Stimulated activated naive CD8-positive, alpha-beta T cell treated with anti-CD3 and anti-CD28 coated beads, Interleukin-15, Interleukin-2, amounts not matched to agents 100 U/mL and 50 U/mL, for 24 hours (primary cell): ENCODE data around the gene PLCD3.
A peak's percentile ranks its signal among the peaks of the same experiment; 100 is the strongest.

Experiments
- ATAC-seq: fragments of 150-1000 bp; cut with Tn5 transposase; one replicate; pipeline ENCODE4 v1.10.0; 2021
- DNase-seq: peaks from one replicate; pipeline ENCODE4 v3.0.0; 2021

The PLCD3 gene

DNA sequence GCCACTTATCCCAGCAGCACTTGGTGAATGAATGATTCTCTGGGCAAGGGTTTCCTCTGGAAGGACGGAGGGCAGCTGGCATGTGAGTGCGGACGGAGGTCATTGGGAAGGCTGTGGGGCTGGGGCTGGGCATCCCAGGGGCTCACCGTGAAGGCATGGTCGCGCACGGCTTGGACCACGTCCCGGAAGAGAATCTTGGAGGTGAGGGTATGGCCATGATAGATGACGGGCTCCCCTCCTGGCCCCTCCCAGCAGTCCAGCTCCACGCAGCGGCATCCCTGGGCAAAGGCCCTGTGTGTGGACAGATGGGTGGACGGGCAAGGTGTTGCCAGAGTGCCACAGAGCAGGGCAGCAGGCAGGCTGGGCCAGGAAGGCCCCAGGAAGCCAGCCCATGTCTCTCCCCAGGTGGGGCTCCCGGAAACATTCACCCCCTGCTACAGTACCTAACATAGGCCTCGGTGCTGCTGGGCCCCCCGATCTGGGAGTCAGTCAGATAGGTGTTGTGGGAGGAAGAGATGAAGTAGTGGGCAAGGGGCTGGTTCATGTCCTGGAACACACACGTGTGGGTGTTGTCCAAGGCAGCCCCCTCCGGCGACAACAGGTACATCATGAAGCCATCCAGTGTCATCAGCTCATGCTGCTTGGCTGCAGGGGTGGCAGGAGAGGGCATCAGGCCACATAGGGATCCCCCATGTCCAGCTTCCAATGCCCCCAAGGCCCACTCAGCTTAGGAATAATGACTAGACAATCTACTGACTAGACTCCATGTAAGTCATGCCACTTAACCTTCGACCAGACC lies 14.3 kb downstream of the PLCD3 start:
- no peak for ATAC-seq

DNA sequence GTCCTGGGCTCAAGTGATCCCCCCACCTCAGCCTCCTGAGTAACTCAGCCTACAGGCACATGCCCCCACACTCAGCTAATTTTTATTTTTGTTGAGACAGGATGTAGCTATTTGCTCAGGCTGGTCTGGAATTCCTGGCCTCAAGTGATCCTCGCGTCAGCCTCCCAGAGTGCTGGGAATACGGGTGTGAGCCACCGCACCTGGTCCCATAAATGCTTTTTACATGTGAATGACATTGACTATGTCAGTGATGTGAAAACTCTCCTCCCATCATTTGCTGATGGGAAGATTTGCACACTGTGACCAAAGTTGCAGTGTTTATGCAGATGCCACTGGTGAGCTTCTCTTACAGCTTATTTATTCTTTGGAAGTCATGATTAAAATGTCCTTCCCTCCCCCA lies 15.0 kb downstream of the PLCD3 start:
- ATAC-seq (no peak), DNase-seq (no peak)

More for the DNA sequence above, 14.3 kb downstream of the PLCD3 start:
- no peak for DNase-seq

DNA sequence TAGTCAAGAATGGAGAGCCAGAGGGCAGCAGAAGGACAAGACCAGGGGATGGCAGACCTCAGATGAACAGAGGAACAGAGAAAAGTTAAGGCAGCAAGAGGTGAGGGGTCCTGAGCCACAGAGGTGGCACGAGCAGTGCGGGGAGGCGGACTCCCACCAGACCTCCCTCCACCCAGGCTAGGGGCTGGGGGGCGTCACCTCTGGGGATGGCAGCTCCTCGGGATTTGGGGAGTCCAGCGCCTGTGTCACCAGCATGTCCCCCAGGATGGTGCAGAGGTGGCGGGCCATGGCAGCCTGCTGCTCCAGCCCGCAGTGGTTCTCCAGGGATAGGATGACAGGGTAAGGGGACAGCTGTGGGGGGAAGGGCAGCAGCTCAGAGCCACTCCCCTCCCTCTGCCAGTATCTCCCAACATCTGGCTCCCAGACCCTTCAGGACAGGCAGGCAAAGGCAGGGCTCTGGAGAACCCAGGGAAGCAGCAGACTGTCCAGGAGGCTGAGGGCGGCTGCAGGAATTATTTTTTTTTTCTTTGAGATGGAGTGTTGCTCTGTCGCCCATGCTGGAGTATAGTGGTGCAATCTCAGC lies 15.8 kb downstream of the PLCD3 start:
- ATAC-seq, result no peak

DNA sequence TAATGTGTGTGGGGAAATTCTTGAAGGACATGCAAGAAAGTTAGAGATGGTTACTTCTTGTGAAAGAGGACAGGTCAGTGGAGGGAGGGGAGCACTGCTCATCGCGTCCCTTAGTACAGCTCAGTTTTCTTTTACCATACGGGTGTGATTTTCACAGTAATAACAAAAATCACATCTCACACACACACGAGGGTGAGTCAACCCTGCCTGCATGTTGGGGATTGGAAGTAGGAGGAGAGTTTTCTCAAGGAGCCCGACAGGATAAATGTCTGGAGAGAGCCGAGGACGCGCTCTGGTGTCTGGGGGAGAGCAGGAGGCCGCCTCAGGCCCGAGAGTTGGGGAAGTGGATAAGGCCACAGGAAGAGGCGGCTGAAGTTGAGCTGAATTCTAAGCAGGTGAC lies 16.4 kb downstream of the PLCD3 start:
- ATAC-seq (no peak), DNase-seq (no peak)

More for the DNA sequence above, 15.8 kb downstream of the PLCD3 start:
- DNase-seq, result no peak

DNA sequence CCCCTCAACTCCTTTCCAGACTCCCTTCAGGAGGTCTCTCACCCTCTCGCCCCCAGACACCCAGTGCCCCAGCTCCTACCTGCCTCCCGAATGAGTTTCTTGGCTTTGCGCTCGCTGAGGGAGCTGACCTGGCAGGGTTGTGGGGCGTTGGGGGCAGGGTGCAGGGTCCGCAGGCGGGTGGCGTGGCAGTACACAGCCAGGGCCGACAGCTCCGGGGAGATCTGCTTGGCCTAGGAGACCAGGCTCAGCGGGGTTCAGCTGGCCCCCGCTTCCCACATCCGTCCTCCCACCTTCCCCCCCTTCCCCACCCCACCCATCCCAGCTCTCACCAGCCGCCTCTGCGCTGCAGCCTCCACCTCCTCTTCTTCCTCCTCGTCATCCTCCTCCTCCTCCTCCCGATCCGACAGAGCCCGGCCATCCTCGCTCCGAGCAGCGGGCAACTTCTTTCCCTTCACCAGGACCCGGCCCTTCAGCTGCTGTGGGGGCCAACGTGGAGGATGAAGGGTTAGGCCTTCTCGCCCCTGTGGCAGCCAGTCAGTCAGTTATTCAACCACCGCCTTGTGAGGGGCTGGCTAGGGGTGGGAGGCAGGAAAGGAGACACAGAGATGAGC lies 17.2 kb downstream of the PLCD3 start:
- DNase-seq (no peak), ATAC-seq (no peak)

DNA sequence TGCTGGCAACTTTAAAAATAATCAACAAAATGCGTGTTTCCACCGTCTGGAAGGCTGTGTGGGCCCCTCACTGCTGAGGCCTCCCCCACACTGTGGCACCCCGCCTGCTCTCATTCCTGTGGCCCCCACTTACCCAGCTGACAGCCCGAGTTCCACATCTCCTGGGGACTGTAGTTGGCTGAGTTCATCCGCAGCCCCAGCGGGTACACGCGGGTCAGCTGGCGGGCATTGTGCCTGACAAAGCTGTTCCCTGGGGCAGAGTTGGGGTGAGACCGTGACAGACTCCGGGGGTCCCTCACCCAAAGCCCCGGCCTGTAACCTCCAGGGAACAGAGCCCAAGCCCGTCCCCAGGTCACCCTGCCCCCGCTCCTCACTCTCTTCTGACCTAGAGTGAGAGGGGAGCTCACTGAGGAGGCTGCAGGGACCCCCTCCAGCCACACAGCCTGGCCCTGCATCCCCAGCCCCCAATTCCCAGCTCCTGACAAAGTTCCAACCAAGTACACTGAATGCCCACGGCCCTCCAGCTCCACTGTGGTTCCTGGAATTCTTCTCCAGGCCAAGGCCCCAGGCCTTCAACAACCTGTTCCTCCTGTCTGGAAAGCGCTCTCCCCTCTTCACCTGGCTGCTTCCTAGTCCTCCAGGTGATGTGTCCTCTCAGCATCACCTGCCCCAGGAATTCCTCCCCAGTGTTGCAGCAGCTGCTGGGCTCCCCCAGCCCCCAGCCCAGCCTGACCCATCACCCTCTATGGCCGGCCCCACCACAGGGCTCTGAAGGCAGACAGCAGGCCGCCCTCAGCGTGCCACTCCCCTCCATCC lies 18.0 kb downstream of the PLCD3 start:
- ATAC-seq (no peak), DNase-seq (no peak)

DNA sequence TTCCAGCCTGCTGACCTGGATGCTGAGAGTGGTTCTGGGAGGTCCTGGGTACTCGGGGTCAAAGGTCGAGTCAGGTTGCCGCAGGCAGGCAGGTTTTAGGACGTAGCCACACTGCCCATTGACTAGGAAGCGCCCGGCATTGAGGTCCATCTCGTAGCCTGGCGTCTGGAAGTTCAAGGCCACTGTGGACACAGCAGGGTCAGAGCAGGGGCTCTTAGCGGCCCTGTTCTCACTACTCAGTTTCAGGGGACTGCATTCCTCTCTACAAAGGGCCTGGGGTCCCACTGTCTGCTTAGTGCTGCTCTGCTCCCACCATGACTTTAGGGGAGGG lies 18.9 kb downstream of the PLCD3 start:
- ATAC-seq, result no peak

DNA sequence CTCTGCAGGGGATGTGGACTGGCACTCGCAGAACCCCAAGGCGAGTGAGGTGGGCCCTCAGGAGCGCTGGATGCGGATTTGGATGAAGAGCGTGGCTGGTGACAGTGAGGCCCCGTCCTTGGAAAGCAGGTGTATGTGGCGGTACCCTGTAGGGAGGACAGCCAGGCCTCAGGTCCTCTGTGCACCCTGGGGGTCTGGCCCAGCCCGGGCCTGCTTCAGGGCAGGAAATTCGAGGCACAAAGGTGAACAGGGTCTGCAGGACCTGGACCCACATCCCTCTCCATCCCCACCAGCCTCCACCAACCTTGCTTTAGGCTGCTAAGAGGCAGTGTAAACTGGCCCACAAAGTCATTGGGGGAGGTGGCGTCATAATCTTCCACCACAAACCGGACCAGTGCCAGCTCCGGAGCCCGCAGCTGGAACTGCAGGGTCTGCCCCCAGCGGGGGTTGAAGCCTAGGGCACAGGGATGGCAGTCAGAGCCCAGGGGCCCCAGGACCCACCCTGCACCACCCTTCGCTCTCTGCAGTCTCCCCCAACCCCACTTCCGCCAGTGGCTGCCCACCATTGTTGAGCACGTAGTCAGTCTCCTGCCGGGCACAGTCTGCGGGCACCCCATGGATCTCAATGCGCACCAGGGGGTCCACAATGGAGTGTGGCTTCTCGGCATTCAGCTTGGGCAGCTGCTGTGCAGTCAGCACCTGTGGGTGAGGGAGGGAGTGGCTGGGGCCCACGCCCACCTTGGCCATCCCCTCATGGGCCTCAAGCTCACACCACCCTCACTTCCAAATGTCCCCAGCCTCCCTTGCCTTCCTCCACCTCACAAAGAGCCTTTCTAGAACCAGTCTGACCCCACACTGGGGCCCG lies 19.5 kb downstream of the PLCD3 start:
- ATAC-seq, result no peak
- DNase-seq, result no peak

More for the DNA sequence above, 18.9 kb downstream of the PLCD3 start:
- DNase-seq, result no peak

DNA sequence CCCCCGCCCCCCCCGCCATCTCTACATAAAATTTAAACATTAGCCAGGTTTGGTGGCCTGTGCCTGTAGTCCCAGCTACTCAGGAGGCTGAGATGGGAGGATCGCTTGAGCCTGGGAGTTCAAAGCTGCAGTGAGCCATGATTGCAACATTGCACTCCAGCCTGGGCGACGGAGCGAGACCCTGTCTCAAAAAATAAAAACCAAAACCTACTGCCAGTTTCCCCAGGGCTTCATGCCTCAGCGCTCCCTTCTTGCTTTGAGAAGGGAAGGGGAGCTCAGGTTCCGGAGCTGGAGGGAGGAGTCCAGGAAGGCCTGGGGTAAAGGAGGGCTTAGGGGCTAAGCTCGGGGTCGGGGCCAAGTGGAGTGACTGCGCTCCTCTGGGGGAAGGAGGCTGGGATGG lies 20.5 kb downstream of the PLCD3 start:
- ATAC-seq, result no peak
- DNase-seq, result no peak

DNA sequence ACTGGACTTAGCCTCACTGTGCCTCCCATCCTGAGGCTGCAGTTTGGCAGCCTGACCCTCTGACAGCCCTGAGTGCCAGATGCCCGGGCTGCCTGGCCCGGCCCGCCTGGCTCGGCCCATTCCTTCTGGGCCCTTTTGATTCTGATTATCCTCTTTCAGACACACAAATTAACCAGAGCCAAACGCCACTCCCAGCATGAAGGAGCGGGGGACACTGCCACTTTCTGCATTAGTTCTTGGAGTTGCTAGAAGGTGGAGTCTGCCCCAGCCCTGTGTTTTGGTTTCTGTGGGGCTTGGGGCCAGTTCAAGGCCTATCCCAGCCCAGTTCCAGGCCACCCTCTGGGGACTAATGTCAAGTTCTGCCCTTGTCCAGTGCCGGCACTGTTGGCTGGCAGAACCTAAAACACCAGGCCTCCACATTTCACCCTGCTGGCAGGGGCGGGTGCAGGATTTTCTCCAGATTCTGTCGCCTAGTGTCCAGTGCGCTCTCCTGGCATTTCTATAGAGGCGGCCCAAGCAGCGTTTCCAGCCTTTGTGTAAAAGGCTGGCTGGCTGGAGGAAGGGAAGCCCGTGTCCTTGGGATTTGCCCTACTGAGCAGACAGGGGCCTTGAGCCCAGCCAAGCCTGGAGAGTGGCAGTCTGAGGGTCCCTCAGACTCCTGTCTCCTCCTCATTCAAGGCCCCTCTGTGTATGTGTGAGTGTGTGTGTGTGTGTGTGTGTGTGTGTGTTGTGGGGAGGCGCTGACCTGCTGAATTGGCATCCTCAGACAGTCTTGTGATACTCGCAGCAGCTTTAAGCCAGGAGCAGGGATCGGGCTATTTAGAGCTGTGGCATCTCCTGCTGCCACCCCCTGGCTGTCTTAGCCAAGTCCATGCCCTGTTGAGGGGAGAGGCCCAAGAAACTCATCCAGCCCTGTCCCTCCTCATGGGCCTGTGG lies 21.4 kb downstream of the PLCD3 start:
- DNase-seq, result no peak
- no peak for ATAC-seq

DNA sequence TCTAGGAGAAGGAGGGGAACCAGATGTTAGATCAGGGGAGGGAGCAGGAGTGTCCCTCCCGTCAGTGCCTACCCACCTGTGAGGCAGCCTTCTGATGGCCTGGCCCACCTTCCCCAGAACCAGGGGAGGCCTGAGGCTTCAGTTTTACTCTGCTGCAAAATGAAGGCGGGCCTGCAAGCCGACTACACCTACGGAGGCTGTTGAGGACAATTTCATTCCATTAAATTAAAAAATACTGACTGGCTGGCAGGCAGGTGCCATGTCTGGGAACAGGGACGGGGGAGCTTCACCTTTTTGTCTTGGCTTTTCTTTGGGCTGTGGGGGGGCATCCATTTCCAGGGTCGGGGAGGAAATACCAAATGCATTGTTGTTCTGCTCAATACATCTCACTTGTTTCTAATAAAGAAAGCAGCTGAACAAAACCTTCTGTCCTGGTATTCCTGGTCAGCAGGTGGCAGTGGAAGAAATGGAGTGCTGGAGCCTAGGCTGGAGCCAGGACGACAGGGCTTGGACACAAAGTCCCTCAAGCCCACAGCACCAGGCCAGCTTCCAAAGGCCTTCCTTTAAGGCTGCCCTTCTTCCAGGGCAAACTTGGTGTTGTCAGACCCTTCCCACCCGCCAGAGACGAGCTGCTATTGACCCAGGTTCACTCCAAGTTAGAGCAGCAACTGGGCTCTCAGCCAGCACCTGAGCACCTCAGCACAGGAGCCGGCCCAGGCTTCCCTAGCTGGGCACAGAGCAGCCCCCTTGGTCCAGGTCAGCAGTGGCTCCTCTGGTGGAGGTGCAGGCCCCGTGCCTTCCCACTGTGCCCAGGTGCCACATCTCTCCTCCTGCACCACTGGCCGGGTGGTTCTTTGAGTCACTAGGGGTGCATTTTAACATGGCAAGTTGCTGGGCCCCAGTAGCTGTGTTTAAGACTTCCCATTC lies 23.5 kb downstream of the PLCD3 start:
- no peak for ATAC-seq
- no peak for DNase-seq

DNA sequence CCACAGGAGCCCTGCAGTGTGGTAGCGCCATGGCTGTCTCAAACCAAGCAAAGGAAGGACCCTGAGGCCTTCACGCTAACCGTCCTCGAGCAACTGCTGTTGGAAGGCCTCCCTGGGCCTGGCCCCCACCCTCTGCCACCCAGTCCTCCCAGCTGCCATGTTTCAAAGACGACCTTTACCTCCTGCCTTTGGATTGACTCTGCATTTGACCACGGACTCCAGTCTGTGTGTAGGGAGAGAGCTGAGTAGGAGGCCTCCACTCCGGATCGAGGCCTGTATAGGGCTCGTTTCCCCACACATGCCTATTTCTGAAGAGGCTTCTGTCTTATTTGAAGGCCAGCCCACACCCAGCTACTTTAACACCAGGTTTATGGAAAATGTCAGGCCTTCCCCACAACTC lies 24.3 kb downstream of the PLCD3 start:
- no peak for DNase-seq

DNA sequence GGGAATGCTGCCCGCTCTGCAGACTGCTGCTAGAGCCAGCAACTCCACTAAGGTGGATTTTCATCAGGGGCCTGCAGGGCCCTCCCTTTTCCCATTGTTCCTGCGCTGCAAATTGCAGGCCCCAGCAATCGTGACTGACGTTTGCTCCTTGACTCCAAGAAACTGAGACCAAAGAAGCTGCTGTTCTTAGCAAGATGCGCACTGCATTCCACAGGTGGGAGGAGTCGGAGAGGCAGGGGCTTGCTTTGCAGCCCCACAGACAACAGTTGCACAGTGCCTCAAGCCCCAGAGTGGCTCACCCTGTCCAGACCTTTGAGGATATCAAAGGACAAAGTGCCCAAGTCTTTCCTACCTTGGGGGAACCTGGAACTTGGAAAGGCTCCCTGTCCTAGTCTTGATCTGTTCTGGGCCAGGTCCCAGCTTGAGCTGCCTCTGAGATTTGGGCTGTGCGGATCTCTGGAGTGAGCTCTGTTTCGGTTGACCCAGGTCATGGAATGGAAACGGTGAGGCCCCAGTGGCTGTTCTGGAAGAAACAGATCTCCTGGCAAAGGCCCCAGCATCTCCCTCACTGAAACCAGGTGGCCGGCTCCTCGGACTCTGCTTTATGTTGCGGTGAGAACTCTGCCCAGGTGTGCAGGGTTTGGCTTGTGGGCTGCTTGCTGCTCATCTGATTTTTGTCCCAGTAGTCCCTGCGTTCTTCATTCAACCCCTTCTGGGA lies 24.9 kb downstream of the PLCD3 start:
- ATAC-seq (no peak), DNase-seq (no peak)

More for the DNA sequence above, 24.3 kb downstream of the PLCD3 start:
- ATAC-seq, result no peak

DNA sequence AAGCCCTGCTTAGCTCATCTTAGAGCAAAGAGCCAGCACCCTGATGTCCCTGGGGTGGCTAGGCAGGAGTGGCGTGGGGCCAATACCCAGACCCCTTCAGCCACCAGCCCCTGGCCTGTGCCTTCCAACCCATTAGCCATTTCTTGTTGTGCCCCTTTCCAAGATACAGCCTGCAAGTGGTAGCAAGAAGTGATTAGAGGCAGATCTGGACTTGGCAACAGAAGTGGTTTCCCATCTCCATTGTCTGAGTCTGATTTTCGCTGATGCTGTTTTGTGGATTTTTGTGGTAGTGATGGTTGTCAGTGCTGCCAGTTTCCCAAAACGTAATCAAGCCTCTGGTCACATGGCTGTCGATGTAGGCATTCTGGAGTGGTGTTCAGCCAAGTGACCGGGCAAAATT lies 25.7 kb downstream of the PLCD3 start:
- ATAC-seq (no peak), DNase-seq (no peak)

DNA sequence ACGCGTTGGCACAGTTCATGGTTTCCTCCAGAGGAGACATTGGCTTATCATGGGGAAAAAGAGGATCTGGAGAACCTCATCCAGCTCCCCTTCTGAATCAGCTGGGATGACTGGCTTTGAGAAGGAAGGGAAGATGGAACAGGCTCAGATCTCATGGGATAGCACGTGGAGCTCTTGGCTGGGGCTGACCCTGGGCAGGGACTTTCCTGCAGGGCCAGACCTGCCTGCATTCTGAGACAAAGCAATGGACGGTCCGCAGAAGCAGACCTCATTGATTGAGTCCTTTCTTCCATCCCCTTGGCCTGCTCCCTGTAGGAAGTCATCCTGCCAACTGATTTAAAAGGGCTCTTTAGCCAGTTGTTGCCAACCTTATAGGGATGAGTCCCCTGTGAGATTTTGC lies 26.2 kb downstream of the PLCD3 start:
- DNase-seq (no peak), ATAC-seq (no peak)

DNA sequence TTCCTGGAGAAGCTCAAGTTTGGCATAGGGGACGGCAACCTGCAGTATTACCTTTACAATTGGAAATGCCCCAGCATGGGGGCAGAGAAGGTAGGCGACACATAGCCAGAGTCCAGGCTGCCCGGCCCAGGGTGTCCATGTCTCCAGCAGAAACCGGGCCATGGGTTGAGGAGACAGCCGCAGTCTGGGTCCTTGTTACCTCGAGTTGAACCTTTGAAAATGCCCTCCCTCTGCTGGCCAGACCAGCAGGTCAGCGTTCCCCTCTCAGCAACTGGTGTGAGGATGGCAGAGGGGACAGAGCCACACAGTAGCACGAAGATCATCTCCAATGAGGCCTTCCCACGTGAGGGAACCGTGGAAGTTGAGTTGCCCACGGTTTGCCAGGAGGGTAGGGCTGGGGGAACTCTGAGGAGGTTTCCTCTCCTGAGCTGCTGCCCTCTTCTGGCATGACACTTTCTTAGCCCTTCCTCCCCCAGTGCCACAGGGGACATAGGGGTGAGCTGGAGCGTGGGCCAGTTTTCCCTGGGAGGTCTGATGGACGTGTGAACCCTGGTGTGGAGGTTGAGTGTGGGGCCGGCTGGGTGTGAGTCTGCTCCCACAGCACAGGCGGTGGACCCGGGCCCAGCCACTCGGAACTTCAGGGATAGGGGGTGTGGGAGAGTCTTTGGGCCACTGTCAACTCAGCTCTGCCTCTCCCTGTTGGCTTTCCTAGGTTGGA lies 27.2 kb downstream of the PLCD3 start:
- DNase-seq (no peak), ATAC-seq (no peak)

DNA sequence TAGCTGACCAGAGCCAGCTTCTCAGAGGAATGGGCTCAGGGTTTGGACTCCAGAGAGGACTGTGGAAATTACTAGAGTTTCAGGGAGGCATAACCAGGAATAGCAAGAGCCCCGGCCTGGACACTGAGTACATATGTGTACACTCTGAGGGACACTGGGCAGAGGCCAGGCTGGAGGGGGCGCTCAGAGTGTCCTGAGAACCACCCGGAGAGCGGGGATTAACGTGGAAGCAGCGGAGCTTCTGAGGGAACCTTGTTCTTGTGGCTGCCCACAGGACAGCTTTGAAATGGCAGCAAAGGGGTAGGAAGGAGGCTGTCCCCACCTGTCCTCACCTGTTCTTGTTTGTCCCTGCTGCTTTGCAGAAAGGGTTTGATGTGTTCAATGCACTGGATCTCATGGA lies 27.8 kb downstream of the PLCD3 start:
- no peak for DNase-seq
- peak; percentile 10 for ATAC-seq

DNA sequence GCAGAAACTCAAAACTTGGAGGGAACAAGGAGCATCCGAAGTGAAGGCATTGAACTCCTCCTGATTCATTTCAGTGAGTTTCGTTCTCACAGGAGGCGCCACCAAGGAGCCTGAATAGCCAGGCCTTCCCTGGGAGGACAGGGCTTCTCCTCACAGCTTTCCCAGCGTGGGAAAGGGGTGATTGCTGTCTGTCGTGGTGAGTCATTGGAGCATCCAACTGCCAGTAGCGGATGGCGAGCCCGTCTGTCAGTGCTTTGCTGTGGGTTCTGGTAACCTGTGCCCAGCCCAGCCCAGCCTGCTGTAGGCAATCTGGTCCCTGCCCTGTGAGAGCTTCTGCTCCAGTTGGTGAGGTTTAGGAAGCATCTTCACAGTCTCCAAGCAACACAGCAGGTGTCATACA lies 28.3 kb downstream of the PLCD3 start:
- DNase-seq (no peak), ATAC-seq (no peak)
